Tibial nerve (tissue), 4 donors: ENCODE data around the gene SORBS1.

Experiments used
- CTCF ChIP-seq, 5 experiments: fragments of 200-600 bp in 3 of 5; fragments of 450-650 bp in 2 of 5; sonication (generic) in 3 of 5; IDR thresholded peaks; one replicate each; pipeline ENCODE4 v1.5.1; 2016 to 2019; ENCODE audit warnings: antibody characterized with exemption in 5 of 5, mild to moderate bottlenecking in 3 of 5, moderate library complexity in 2 of 5
- EP300 ChIP-seq, 2 donors: sonication (generic); formaldehyde crosslinking; IDR thresholded peaks; one replicate each; pipeline ENCODE4 v1.6.1; 2017; ENCODE audit warnings: antibody characterized with exemption in 2 of 2, mild to moderate bottlenecking in 1 of 2

- TF ChIP-seq CTCF (IDR thresholded peaks at IDR 0.05) (no peak), EP300 (IDR thresholded peaks at IDR 0.05) (no peak)
Measured at GRCh38 chr10:95503001-95503400, 58.2 kb downstream of the SORBS1 start.
